Activated CD4-positive, alpha-beta T cell treated with anti-CD3 and anti-CD28 coated beads for 36 hours (primary cell): ENCODE results near the gene RTP5. TPM values are rescaled to one million over a fixed set of nuclear protein-coding genes. Genes with fewer than 3 reads are reported as not detected.
"Not testable (repeated sequence)": the region's sequence is repeated elsewhere in the genome, so short reads cannot be mapped to it uniquely, and the experiment has no call there.

Experiments
- ATAC-seq: fragments of 200-7000 bp; cut with Tn5 transposase; one replicate; pipeline ENCODE4 v1.10.0; 2021; ENCODE audit warnings: mild to moderate bottlenecking, moderate library complexity
- CTCF ChIA-PET: fragments of 350-600 bp; sonication (Branson Sonifier 250); formaldehyde crosslinking; loops from one replicate; lab custom pipeline; 2021; ENCODE audit warnings: antibody characterized with exemption; lab: Charles Lee
- POLR2A ChIA-PET: fragments of 350-600 bp; sonication (Branson Sonifier 250); formaldehyde crosslinking; loops from one replicate; lab custom pipeline; 2021; ENCODE audit warnings: antibody characterized with exemption, inconsistent platforms; lab: Charles Lee
- DNase-seq: peaks from one replicate; pipeline ENCODE4 v3.0.0-alpha.2; 2020
- H3K27ac Mint-ChIP-seq: one replicate; pipeline ENCODE4 v1.8.0; 2021; ENCODE audit warnings: mixed read lengths
- H3K27me3 Mint-ChIP-seq: one replicate; pipeline ENCODE4 v1.8.0; 2021; ENCODE audit warnings: mixed read lengths
- H3K36me3 Mint-ChIP-seq: one replicate; pipeline ENCODE4 v1.8.0; 2021; ENCODE audit warnings: low read depth, mixed read lengths
- H3K4me1 Mint-ChIP-seq: one replicate; pipeline ENCODE4 v1.8.0; 2021; ENCODE audit warnings: mixed read lengths
- H3K4me3 Mint-ChIP-seq: one replicate; pipeline ENCODE4 v1.8.0; 2021; ENCODE audit warnings: mild to moderate bottlenecking, moderate library complexity, mixed read lengths
- H3K9me3 Mint-ChIP-seq: one replicate; pipeline ENCODE4 v1.8.0; 2021; ENCODE audit warnings: low read depth, mixed read lengths
- intact Hi-C, 2 experiments: fragments of 100-400 bp; cut with DNase I in 1 of 2; cut with micrococcal nuclease in 1 of 2; formaldehyde crosslinking; loops; one replicate each; pipeline versions ENCODE4 v1.14.2 to v1.15.1; 2022 to 2024; cut with DNase I, micrococcal nuclease
- total RNA-seq, 2 experiments: library from RNA; stranded (reverse); gene quantifications; one replicate each; pipeline ENCODE4 v1.2.3, GENCODE V29; 2021

The RTP5 gene
- total RNA-seq, 2 experiments from 2014 or later: 0.07 TPM; not detected in 1

DNA sequence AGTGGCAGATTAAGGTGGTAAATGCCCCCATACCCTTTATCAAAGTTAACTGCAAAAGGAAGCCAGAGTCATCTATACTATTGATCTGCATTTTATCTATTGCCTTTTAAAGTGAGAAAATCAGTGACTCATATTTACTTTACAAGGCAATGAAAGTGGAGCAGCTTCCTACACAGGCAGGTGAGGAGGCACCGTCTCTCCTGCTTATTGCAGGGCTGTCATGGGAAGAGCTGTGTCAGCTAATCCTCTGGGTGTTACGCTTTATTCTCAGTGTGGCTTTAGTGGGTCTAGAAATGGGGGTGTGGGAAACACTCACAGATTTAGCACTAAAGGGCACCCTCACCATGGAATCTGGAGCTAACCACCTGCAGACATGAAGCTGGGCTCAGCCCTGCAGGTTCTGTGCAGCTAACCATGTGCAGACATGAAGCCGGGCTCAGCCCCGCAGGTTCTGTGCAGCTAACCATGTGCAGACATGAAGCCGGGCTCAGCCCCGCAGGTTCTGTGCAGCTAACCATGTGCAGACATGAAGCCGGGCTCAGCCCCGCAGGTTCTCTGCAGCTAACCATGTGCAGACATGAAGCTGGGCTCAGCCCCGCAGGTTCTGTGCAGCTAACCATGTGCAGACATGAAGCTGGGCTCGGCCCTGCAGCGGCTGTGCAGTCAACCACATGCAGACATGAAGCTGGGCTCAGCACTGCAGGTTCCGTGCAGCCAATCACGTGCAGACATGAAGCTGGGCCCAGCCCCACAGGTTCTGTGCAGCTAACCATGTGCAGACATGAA is 53.5 kb downstream of the RTP5 start:
- DNase-seq, H3K36me3 Mint-ChIP-seq, H3K27ac Mint-ChIP-seq, ATAC-seq, CTCF ChIA-PET, H3K9me3 Mint-ChIP-seq, H3K27me3 Mint-ChIP-seq, intact Hi-C loops, H3K4me3 Mint-ChIP-seq: not testable (repeated sequence)
- POLR2A ChIA-PET: interaction anchor here (0.6 kb wide), 1 partner anchor 175 kb away, joined by 11 read pairs; no protein-coding TSS in a partner anchor
- peaks cover 20% of the 10 kb centered on the region for H3K4me1 Mint-ChIP-seq

Other genes with a start within 250 kb of the RTP5 start
- gene THAP4, start 232.6 kb upstream of the RTP5 start, total RNA-seq: 10 to 100 TPM; 42.5 to 54.1 TPM
- 10 to 100 TPM; 71.8 to 80.1 TPM for gene ATG4B, start 232.0 kb upstream of the RTP5 start, total RNA-seq
- 10 to 100 TPM; 79.8 to 93.1 TPM for gene DTYMK, start 182.9 kb upstream of the RTP5 start, total RNA-seq
- gene ING5, start 167.7 kb upstream of the RTP5 start, total RNA-seq: 10 to 100 TPM; 38.4 to 39.7 TPM
- gene D2HGDH, start 135.1 kb upstream of the RTP5 start, total RNA-seq: 10 to 100 TPM; 18.2 to 34.1 TPM
- 1 to 10 TPM in 1 of 2 experiments, under 1 TPM in 1; 0.94 to 1.0 TPM for gene GAL3ST2, start 92.9 kb upstream of the RTP5 start, total RNA-seq
- under 1 TPM; 0.76 to 0.89 TPM for gene NEU4, start 60.5 kb upstream of the RTP5 start, total RNA-seq
- gene PDCD1, start 10.8 kb upstream of the RTP5 start, total RNA-seq: 10 to 100 TPM; 33.2 to 37.2 TPM